SU-DHL-6 (cell line): Measurements from ENCODE around the gene HUS1.

ENCODE experiments used
- H2AFZ ChIP-seq: fragments of 200-600 bp; sonication (generic); 2 replicates; pipeline ENCODE4 v1.6.1; 2014; ENCODE audit warnings: low read depth, mild to moderate bottlenecking, moderate library complexity, mixed read lengths, antibody characterized with exemption, low read length; ENCODE audit not compliant: severe bottlenecking
- H3F3A ChIP-seq: fragments of 200-600 bp; shearing (Covaris generic); 2 replicates; pipeline ENCODE4 v1.6.0; 2016; ENCODE audit warnings: antibody characterized with exemption, mild to moderate bottlenecking; ENCODE audit not compliant: insufficient read depth
- H3K27ac ChIP-seq: fragments of 200-600 bp; sonication (generic); 2 replicates; pipeline ENCODE4 v1.5.1; 2016; ENCODE audit warnings: low read depth, mild to moderate bottlenecking, low read length, moderate library complexity, mixed read lengths
- H3K27me3 ChIP-seq: fragments of 200-600 bp; sonication (generic), shearing (Covaris generic); 2 replicates; pipeline ENCODE4 v1.6.0; 2014; ENCODE audit warnings: mild to moderate bottlenecking, low read length
- H3K36me3 ChIP-seq: fragments of 200-600 bp; sonication (generic); 2 replicates; pipeline ENCODE4 v1.6.1; 2014; ENCODE audit warnings: mild to moderate bottlenecking, low read length, mixed read lengths
- H3K4me2 ChIP-seq: fragments of 300-600, 200-600 bp; shearing (Covaris generic), sonication (generic); 2 replicates; pipeline ENCODE4 v1.6.0; 2014; ENCODE audit warnings: low read length, low read depth, mild to moderate bottlenecking; ENCODE audit not compliant: poor library complexity, severe bottlenecking
- H3K4me3 ChIP-seq: fragments of 200-600 bp; sonication (generic); 2 replicates; pipeline ENCODE4 v1.5.1; 2014; ENCODE audit warnings: antibody characterized with exemption, low read length, mild to moderate bottlenecking, mixed read lengths; ENCODE audit not compliant: insufficient read depth, poor library complexity, severe bottlenecking
- H3K79me2 ChIP-seq: fragments of 200-600 bp; sonication (generic); 2 replicates; pipeline ENCODE4 v1.6.1; 2014; ENCODE audit warnings: mild to moderate bottlenecking, low read length, moderate library complexity; ENCODE audit not compliant: insufficient read depth
- H3K9ac ChIP-seq: fragments of 200-600 bp; sonication (generic); 2 replicates; pipeline ENCODE4 v1.7.0; 2014; ENCODE audit warnings: mild to moderate bottlenecking, low read length
- H3K9me2 ChIP-seq: fragments of 200-600 bp; sonication (generic); replicated peaks from 2 replicates; pipeline ENCODE4 v1.6.1; 2014; ENCODE audit warnings: low read length; ENCODE audit not compliant: insufficient read depth
- H3K9me3 ChIP-seq: fragments of 200-600 bp; sonication (generic); 2 replicates; pipeline ENCODE4 v1.6.1; 2014; ENCODE audit warnings: low read length, mixed read lengths; ENCODE audit not compliant: insufficient read depth
- H4K20me1 ChIP-seq: fragments of 200-600 bp; sonication (generic); 2 replicates; pipeline ENCODE4 v1.6.1; 2014; ENCODE audit warnings: low read depth, mild to moderate bottlenecking, antibody characterized with exemption, low read length, moderate library complexity, mixed read lengths
- EZH2phosphoT487 ChIP-seq: fragments of 200-600 bp; sonication (generic), shearing (Covaris generic); conservative IDR thresholded peaks from 2 replicates; pipeline ENCODE4 v1.6.1; 2018; ENCODE audit warnings: mild to moderate bottlenecking, antibody characterized with exemption, low read length, moderate library complexity, mixed read lengths
- TF ChIP-seq, protein P1 (sequence below): fragments of 200-600 bp; sonication (generic); IDR thresholded peaks from one replicate; pipeline ENCODE4 v1.5.1; 2017; ENCODE audit warnings: antibody characterized with exemption, mild to moderate bottlenecking, low read length, moderate library complexity; ENCODE audit not compliant: insufficient read depth, poor library complexity, severe bottlenecking

HUS1 gene

GRCh38 chr7:48017674-48018073 lies 38.3 kb upstream of the HUS1 start:
- no peak overlapping the region for H3K4me3 ChIP-seq
- no peaks in the 10 kb centered on the region for H4K20me1 ChIP-seq
- no peak overlapping the region for H2AFZ ChIP-seq
- no peaks in the 10 kb centered on the region for H3K9me3 ChIP-seq
- no peaks in the 10 kb centered on the region for H3F3A ChIP-seq
- H3K9me2 ChIP-seq: no peaks in the 10 kb centered on the region
- no peak overlapping the region for H3K4me2 ChIP-seq
- no peaks in the 10 kb centered on the region for H3K36me3 ChIP-seq
- no peaks in the 10 kb centered on the region for H3K27me3 ChIP-seq
- no peak overlapping the region for H3K27ac ChIP-seq
- no peak overlapping the region for H3K9ac ChIP-seq
- TF ChIP-seq, protein P1, sequence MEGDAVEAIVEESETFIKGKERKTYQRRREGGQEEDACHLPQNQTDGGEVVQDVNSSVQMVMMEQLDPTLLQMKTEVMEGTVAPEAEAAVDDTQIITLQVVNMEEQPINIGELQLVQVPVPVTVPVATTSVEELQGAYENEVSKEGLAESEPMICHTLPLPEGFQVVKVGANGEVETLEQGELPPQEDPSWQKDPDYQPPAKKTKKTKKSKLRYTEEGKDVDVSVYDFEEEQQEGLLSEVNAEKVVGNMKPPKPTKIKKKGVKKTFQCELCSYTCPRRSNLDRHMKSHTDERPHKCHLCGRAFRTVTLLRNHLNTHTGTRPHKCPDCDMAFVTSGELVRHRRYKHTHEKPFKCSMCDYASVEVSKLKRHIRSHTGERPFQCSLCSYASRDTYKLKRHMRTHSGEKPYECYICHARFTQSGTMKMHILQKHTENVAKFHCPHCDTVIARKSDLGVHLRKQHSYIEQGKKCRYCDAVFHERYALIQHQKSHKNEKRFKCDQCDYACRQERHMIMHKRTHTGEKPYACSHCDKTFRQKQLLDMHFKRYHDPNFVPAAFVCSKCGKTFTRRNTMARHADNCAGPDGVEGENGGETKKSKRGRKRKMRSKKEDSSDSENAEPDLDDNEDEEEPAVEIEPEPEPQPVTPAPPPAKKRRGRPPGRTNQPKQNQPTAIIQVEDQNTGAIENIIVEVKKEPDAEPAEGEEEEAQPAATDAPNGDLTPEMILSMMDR: no peak
- no peak for TF ChIP-seq EZH2phosphoT487
- no peaks in the 10 kb centered on the region for H3K79me2 ChIP-seq

DNA sequence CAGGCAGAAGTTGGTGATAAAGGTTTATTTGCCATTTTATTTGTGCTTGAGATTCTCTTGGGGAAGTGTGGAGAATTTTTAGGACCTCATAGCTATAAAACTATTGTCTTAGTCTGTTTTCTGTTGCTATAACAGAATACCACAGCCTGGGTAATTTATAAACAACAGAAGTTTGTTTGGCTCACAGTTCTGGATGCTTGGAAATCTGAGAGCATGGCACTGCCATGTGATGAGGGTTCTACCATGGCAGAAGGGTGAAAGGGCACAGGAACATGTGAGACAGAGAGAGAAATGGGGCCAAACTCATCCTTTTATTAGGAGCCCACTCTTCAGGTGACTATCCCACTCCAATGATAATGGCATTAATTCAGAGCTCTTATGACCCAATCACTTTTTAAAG lies 37.2 kb upstream of the HUS1 start:
- no peaks in the 10 kb centered on the region for H3F3A ChIP-seq
- TF ChIP-seq, protein P1: no peak
- no peak for TF ChIP-seq EZH2phosphoT487
- no peaks in the 10 kb centered on the region for H3K9me3 ChIP-seq
- no peak overlapping the region for H3K4me3 ChIP-seq
- no peaks in the 10 kb centered on the region for H3K27me3 ChIP-seq
- no peaks in the 10 kb centered on the region for H3K9me2 ChIP-seq
- H3K4me2 ChIP-seq: no peak overlapping the region
- H2AFZ ChIP-seq: no peak overlapping the region
- H4K20me1 ChIP-seq: no peaks in the 10 kb centered on the region
- H3K27ac ChIP-seq: no peak overlapping the region
- H3K9ac ChIP-seq: no peak overlapping the region
- no peaks in the 10 kb centered on the region for H3K36me3 ChIP-seq
- H3K79me2 ChIP-seq: no peaks in the 10 kb centered on the region

GRCh38 chr7:48011951-48012350 lies 32.5 kb upstream of the HUS1 start:
- Histone ChIP-seq H3K27me3 (no peaks in the 10 kb centered on the region), H3K9me2 (no peaks in the 10 kb centered on the region), H3K9me3 (no peaks in the 10 kb centered on the region), H3K27ac (no peak overlapping the region), H3K9ac (no peak overlapping the region), H3K79me2 (no peaks in the 10 kb centered on the region), H3K4me2 (no peak overlapping the region), H3K36me3 (no peaks in the 10 kb centered on the region), H3K4me3 (no peak overlapping the region), H2AFZ (no peak overlapping the region), H4K20me1 (no peaks in the 10 kb centered on the region), H3F3A (no peaks in the 10 kb centered on the region)
- TF ChIP-seq EZH2phosphoT487: no peak
- TF ChIP-seq, protein P1: no peak
